Measurements from ENCODE around the gene SMIM27. TPM values are rescaled to one million over a fixed set of nuclear protein-coding genes. Genes with fewer than 3 reads are reported as not detected.

Gene SMIM27
- total and polyA plus RNA-seq, 9 of the 15 experiments (the other 6 are each of a cell fraction or from before 2014, with no cell fraction given), result 2.9 to 16.1 (median 7.9) TPM

- TF ChIP-seq MAFK (IDR thresholded peaks at IDR 0.05; ENCODE audit: low read length) (no peak), TCF7L2 (IDR thresholded peaks at IDR 0.05; ENCODE audit: low read depth, low read length) (no peak), KDM2B (CRISPR knock-in tag; IDR thresholded peaks at IDR 0.05) (no peak), ZNF280A (IDR thresholded peaks at IDR 0.05; ENCODE audit: low read depth, partially characterized antibody) (no peak), KDM5B (IDR thresholded peaks at IDR 0.05; ENCODE audit: insufficient replicate concordance, low read depth, low read length) (peak; percentile 68), PBX2 (CRISPR knock-in tag; IDR thresholded peaks at IDR 0.05; ENCODE audit: low read depth) (no peak), PBX2 (tag; conservative IDR thresholded peaks at IDR 0.05; ENCODE audit: low read depth) (no peak), ZNF77 (CRISPR knock-in tag; IDR thresholded peaks at IDR 0.05) (no peak), PTRF (tag; IDR thresholded peaks at IDR 0.05) (no peak), CTCFL (IDR thresholded peaks at IDR 0.05; ENCODE audit: borderline replicate concordance, insufficient read depth, low read depth, low read length, poor library complexity, severe bottlenecking) (no peak), SRSF7 (optimal IDR thresholded peaks at IDR 0.05; ENCODE audit: low read depth, low read length) (no peak), TRIM28 (IDR thresholded peaks at IDR 0.05) (no peak), ZNF316 (IDR thresholded peaks at IDR 0.05) (no peak), ZC3H4 (CRISPR knock-in tag; IDR thresholded peaks at IDR 0.05; ENCODE audit: borderline replicate concordance) (no peak), TAF9B (IDR thresholded peaks at IDR 0.05; ENCODE audit: partially characterized antibody) (peak; percentile 58), RBM39 (optimal IDR thresholded peaks at IDR 0.05; ENCODE audit: low read depth, low read length) (no peak)
- TF ChIP-seq, protein P1, sequence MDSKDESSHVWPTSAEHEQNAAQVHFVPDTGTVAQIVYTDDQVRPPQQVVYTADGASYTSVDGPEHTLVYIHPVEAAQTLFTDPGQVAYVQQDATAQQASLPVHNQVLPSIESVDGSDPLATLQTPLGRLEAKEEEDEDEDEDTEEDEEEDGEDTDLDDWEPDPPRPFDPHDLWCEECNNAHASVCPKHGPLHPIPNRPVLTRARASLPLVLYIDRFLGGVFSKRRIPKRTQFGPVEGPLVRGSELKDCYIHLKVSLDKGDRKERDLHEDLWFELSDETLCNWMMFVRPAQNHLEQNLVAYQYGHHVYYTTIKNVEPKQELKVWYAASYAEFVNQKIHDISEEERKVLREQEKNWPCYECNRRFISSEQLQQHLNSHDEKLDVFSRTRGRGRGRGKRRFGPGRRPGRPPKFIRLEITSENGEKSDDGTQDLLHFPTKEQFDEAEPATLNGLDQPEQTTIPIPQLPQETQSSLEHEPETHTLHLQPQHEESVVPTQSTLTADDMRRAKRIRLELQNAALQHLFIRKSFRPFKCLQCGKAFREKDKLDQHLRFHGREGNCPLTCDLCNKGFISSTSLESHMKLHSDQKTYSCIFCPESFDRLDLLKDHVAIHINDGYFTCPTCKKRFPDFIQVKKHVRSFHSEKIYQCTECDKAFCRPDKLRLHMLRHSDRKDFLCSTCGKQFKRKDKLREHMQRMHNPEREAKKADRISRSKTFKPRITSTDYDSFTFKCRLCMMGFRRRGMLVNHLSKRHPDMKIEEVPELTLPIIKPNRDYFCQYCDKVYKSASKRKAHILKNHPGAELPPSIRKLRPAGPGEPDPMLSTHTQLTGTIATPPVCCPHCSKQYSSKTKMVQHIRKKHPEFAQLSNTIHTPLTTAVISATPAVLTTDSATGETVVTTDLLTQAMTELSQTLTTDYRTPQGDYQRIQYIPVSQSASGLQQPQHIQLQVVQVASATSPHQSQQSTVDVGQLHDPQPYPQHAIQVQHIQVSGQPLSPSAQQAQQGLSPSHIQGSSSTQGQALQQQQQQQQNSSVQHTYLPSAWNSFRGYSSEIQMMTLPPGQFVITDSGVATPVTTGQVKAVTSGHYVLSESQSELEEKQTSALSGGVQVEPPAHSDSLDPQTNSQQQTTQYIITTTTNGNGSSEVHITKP (IDR thresholded peaks at IDR 0.05; ENCODE audit: partially characterized antibody), result no peak
- TF ChIP-seq, protein P2, sequence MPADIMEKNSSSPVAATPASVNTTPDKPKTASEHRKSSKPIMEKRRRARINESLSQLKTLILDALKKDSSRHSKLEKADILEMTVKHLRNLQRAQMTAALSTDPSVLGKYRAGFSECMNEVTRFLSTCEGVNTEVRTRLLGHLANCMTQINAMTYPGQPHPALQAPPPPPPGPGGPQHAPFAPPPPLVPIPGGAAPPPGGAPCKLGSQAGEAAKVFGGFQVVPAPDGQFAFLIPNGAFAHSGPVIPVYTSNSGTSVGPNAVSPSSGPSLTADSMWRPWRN (IDR thresholded peaks at IDR 0.05; ENCODE audit: low read depth), result no peak
These were observed 20.9 kb downstream of the SMIM27 start, which contains the start of gene NDUFB6 (continued) for GRCh38 chr9:32572900-32573523.
